ENCODE results near the gene DMD.
"Not testable (repeated sequence)": the region's sequence is repeated elsewhere in the genome, so short reads cannot be mapped to it uniquely, and the experiment has no call there.

DMD gene

GRCh38 chrX:32867781-32868523, 343.4 kb downstream of the DMD start:
- in situ Hi-C loops (cut with HindIII; ENCODE audit: low sequenced_read_pairs), result no loop called here

GRCh38 chrX:32852203-32852602, 359.1 kb downstream of the DMD start:
- in situ Hi-C loops (cut with HindIII; ENCODE audit: low sequenced_read_pairs), result no loop called here

GRCh38 chrX:32851556-32851955, 359.8 kb downstream of the DMD start:
- in situ Hi-C loops (cut with HindIII; ENCODE audit: low sequenced_read_pairs), result no loop called here

- in situ Hi-C loops (cut with HindIII; ENCODE audit: low sequenced_read_pairs), result no loop called here
These were observed 363.4 kb downstream of the DMD start for GRCh38 chrX:32847921-32848320.

- in situ Hi-C loops (cut with HindIII; ENCODE audit: low sequenced_read_pairs), result no loop called here
These were observed 369.3 kb downstream of the DMD start for GRCh38 chrX:32842053-32842452.

GRCh38 chrX:32839781-32840180, 371.6 kb downstream of the DMD start:
- in situ Hi-C loops (cut with HindIII; ENCODE audit: low sequenced_read_pairs), result no loop called here

- in situ Hi-C loops (cut with HindIII; ENCODE audit: low sequenced_read_pairs), result no loop called here
These were observed 386.3 kb downstream of the DMD start for GRCh38 chrX:32825009-32825408.

GRCh38 chrX:32804034-32804433, 407.3 kb downstream of the DMD start:
- in situ Hi-C loops (cut with HindIII; ENCODE audit: low sequenced_read_pairs), result no loop called here

- in situ Hi-C loops (cut with HindIII; ENCODE audit: low sequenced_read_pairs), result no loop called here
These were observed 412.4 kb downstream of the DMD start for GRCh38 chrX:32798990-32799389.

GRCh38 chrX:32788936-32789335, 422.4 kb downstream of the DMD start:
- in situ Hi-C loops (cut with HindIII; ENCODE audit: low sequenced_read_pairs), result no loop called here

GRCh38 chrX:32780109-32780508, 431.2 kb downstream of the DMD start:
- in situ Hi-C loops (cut with HindIII; ENCODE audit: low sequenced_read_pairs), result no loop called here

- in situ Hi-C loops (cut with HindIII; ENCODE audit: low sequenced_read_pairs), result no loop called here
These were observed 432.4 kb downstream of the DMD start for GRCh38 chrX:32778965-32779364.

GRCh38 chrX:32774966-32775365, 436.4 kb downstream of the DMD start:
- in situ Hi-C loops (cut with HindIII; ENCODE audit: low sequenced_read_pairs), result no loop called here

GRCh38 chrX:32749070-32749469, 462.3 kb downstream of the DMD start:
- in situ Hi-C loops (cut with HindIII; ENCODE audit: low sequenced_read_pairs), result no loop called here

GRCh38 chrX:32745323-32745722, 466.0 kb downstream of the DMD start:
- in situ Hi-C loops (cut with HindIII; ENCODE audit: low sequenced_read_pairs), result no loop called here

GRCh38 chrX:32744921-32745320, 466.4 kb downstream of the DMD start:
- in situ Hi-C loops (cut with HindIII; ENCODE audit: low sequenced_read_pairs), result no loop called here

- in situ Hi-C loops (cut with HindIII; ENCODE audit: low sequenced_read_pairs), result no loop called here
These were observed 469.4 kb downstream of the DMD start for GRCh38 chrX:32741910-32742309.

GRCh38 chrX:32708542-32708941, 502.8 kb downstream of the DMD start:
- in situ Hi-C loops (cut with HindIII; ENCODE audit: low sequenced_read_pairs), result no loop called here

GRCh38 chrX:32705385-32705784, 506.0 kb downstream of the DMD start:
- in situ Hi-C loops (cut with HindIII; ENCODE audit: low sequenced_read_pairs), result not testable (repeated sequence)

- in situ Hi-C loops (cut with HindIII; ENCODE audit: low sequenced_read_pairs), result no loop called here
These were observed 524.0 kb downstream of the DMD start for GRCh38 chrX:32687379-32687778.

- in situ Hi-C loops (cut with HindIII; ENCODE audit: low sequenced_read_pairs), result no loop called here
These were observed 532.9 kb downstream of the DMD start for GRCh38 chrX:32678487-32678886.

- in situ Hi-C loops (cut with HindIII; ENCODE audit: low sequenced_read_pairs), result no loop called here
These were observed 538.2 kb downstream of the DMD start for GRCh38 chrX:32673193-32673592.

GRCh38 chrX:32662516-32662915, 548.8 kb downstream of the DMD start:
- in situ Hi-C loops (cut with HindIII; ENCODE audit: low sequenced_read_pairs), result no loop called here

All from endothelial cell of hepatic sinusoid (primary cell).